Ishikawa (cell line): ENCODE data around the gene FBXL20.

Experiments used
- CEBPB ChIP-seq: IDR thresholded peaks from 2 replicates; pipeline ENCODE4 v1.6.1; 2012
- CREB1 ChIP-seq: IDR thresholded peaks from 2 replicates; pipeline ENCODE4 v1.6.1; 2012; ENCODE audit warnings: low read depth
- EGR1 ChIP-seq: IDR thresholded peaks from 2 replicates; pipeline ENCODE4 v1.6.1; 2012
- EP300 ChIP-seq: IDR thresholded peaks from 2 replicates; pipeline ENCODE4 v1.6.1; 2012; ENCODE audit warnings: borderline replicate concordance
- FOXM1 ChIP-seq: IDR thresholded peaks from 2 replicates; pipeline ENCODE4 v1.6.1; 2012; ENCODE audit warnings: low read depth, borderline replicate concordance
- MAX ChIP-seq: IDR thresholded peaks from 2 replicates; pipeline ENCODE4 v1.6.1; 2012
- NFIC ChIP-seq: IDR thresholded peaks from 2 replicates; pipeline ENCODE4 v1.6.1; 2012
- RAD21 ChIP-seq: IDR thresholded peaks from 2 replicates; pipeline ENCODE4 v1.6.1; 2012; ENCODE audit warnings: low read depth
- REST ChIP-seq: IDR thresholded peaks from 2 replicates; pipeline ENCODE4 v1.6.1; 2012; ENCODE audit warnings: low read depth, mild to moderate bottlenecking
- TAF1 ChIP-seq: IDR thresholded peaks from 2 replicates; pipeline ENCODE4 v1.6.1; 2012; ENCODE audit warnings: low read depth, mild to moderate bottlenecking
- TCF12 ChIP-seq: IDR thresholded peaks from 2 replicates; pipeline ENCODE4 v1.6.1; 2012; ENCODE audit warnings: low read depth
- TEAD4 ChIP-seq: IDR thresholded peaks from 2 replicates; pipeline ENCODE4 v1.6.1; 2012
- USF1 ChIP-seq: IDR thresholded peaks from 2 replicates; pipeline ENCODE4 v1.6.1; 2012
- YY1 ChIP-seq: IDR thresholded peaks from 2 replicates; pipeline ENCODE4 v1.6.1; 2012; ENCODE audit warnings: low read depth
- ZBTB7A ChIP-seq: IDR thresholded peaks from 2 replicates; pipeline ENCODE4 v1.6.1; 2012; ENCODE audit warnings: low read depth

FBXL20 gene

GRCh38 chr17:39227364-39227919, 174.0 kb downstream of the FBXL20 start:
- no peak for TF ChIP-seq REST
- TF ChIP-seq RAD21 = no peak
- no peak for TF ChIP-seq YY1
- no peak for TF ChIP-seq MAX
- TF ChIP-seq FOXM1 = no peak
- no peak for TF ChIP-seq USF1
- no peak for TF ChIP-seq CREB1
- no peak for TF ChIP-seq TCF12
- TF ChIP-seq EP300 = no peak
- TF ChIP-seq ZBTB7A = no peak
- TF ChIP-seq CEBPB = no peak
- TF ChIP-seq EGR1 = no peak
- no peak for TF ChIP-seq NFIC
- TF ChIP-seq TAF1 = no peak
- no peak for TF ChIP-seq TEAD4

GRCh38 chr17:39225959-39226683, 175.3 kb downstream of the FBXL20 start:
- TF ChIP-seq RAD21 = no peak
- TF ChIP-seq MAX = 0 out of 2 replicates have a peak, but pooled peaks have one; percentile 21
- no peak for TF ChIP-seq NFIC
- TF ChIP-seq EGR1 = 0 out of 2 replicates have a peak, but pooled peaks have one; percentile 12

GRCh38 chr17:39225308-39225958, 176.0 kb downstream of the FBXL20 start, which contains the start of gene STAC2:
STAC2 (minus strand) TSS chr17:39225945; CDS start chr17:39225502, 443 bp downstream.
- TF ChIP-seq ZBTB7A (peak; percentile 95), NFIC (no peak)

- no peak for TF ChIP-seq CREB1
- TF ChIP-seq CEBPB = no peak
- no peak for TF ChIP-seq USF1
- TF ChIP-seq TEAD4 = no peak
- no peak for TF ChIP-seq REST
- TF ChIP-seq RAD21 = no peak
- no peak for TF ChIP-seq FOXM1
- no peak for TF ChIP-seq EP300
- TF ChIP-seq YY1 = no peak
- no peak for TF ChIP-seq NFIC
- TF ChIP-seq ZBTB7A = no peak
Observed at GRCh38 chr17:39224778-39225307, 176.6 kb downstream of the FBXL20 start.

GRCh38 chr17:39223907-39224777, 177.3 kb downstream of the FBXL20 start:
- no peak for TF ChIP-seq RAD21
- no peak for TF ChIP-seq CREB1
- TF ChIP-seq ZBTB7A = no peak
- TF ChIP-seq NFIC = no peak
- no peak for TF ChIP-seq CEBPB
- TF ChIP-seq TEAD4 = no peak
- no peak for TF ChIP-seq MAX
- no peak for TF ChIP-seq USF1
- no peak for TF ChIP-seq TCF12
- no peak for TF ChIP-seq REST
- TF ChIP-seq EP300 = no peak
- no peak for TF ChIP-seq TAF1
- TF ChIP-seq EGR1 = no peak
- no peak for TF ChIP-seq YY1
